HepG2 (cell line): ENCODE results near the gene PLEKHN1. TPM values are rescaled to one million over a fixed set of nuclear protein-coding genes. Genes with fewer than 3 reads are reported as not detected.

Source experiments
- BCL6 ChIP-seq: IDR thresholded peaks from 2 replicates; pipeline ENCODE4 v1.6.1; 2016; ENCODE audit warnings: missing genetic modification reagents, missing compliant biosample characterization
- EEA1 ChIP-seq: sonication (generic); formaldehyde crosslinking; IDR thresholded peaks from 2 replicates; pipeline ENCODE4 v1.5.1; 2020; ENCODE audit warnings: mild to moderate bottlenecking, missing genetic modification reagents, borderline replicate concordance
- ELF3 ChIP-seq: IDR thresholded peaks from 2 replicates; pipeline ENCODE4 v1.6.1; 2016; ENCODE audit warnings: missing genetic modification reagents, missing compliant biosample characterization
- FOXJ3 ChIP-seq: sonication (generic); formaldehyde crosslinking; IDR thresholded peaks from 2 replicates; pipeline ENCODE4 v1.4.0; 2020; ENCODE audit warnings: missing genetic modification reagents, mild to moderate bottlenecking, borderline replicate concordance
- FOXO1 ChIP-seq: sonication (generic); formaldehyde crosslinking; IDR thresholded peaks from 2 replicates; pipeline ENCODE4 v1.4.0; 2020; ENCODE audit warnings: missing genetic modification reagents
- JUND ChIP-seq: sonication (generic); formaldehyde crosslinking; IDR thresholded peaks from 2 replicates; pipeline ENCODE4 v1.8.0; 2022; ENCODE audit warnings: mild to moderate bottlenecking, missing genetic modification reagents
- MIER2 ChIP-seq: IDR thresholded peaks from 2 replicates; pipeline ENCODE4 v1.6.1; 2016; ENCODE audit warnings: missing biosample characterization, missing genetic modification reagents
- MIXL1 ChIP-seq: IDR thresholded peaks from 2 replicates; pipeline ENCODE4 v1.6.1; 2016
- NCOA2 ChIP-seq: sonication (generic); formaldehyde crosslinking; IDR thresholded peaks from 2 replicates; pipeline ENCODE4 v1.8.0; 2022; ENCODE audit warnings: inconsistent platforms
- NFRKB ChIP-seq: fragments of 450-650 bp; IDR thresholded peaks from 2 replicates; pipeline ENCODE4 v1.6.1; 2017
- REXO4 ChIP-seq: sonication (generic); formaldehyde crosslinking; IDR thresholded peaks from 2 replicates; pipeline ENCODE4 v1.8.0; 2022; ENCODE audit warnings: missing genetic modification reagents, mild to moderate bottlenecking, borderline replicate concordance
- SIX4 ChIP-seq: sonication (generic); formaldehyde crosslinking; IDR thresholded peaks from 2 replicates; pipeline ENCODE4 v1.4.0; 2020; ENCODE audit warnings: missing genetic modification reagents
- SOX6 ChIP-seq, 2 experiments: fragments of 450-650 bp in 1 of 2; sonication (generic) in 1 of 2; formaldehyde crosslinking in 1 of 2; IDR thresholded peaks; 2 replicates each; pipeline versions ENCODE4 v1.4.0 to v1.6.1; 2017 to 2020; ENCODE audit warnings: antibody characterized with exemption in 1 of 2, mild to moderate bottlenecking in 1 of 2, missing genetic modification reagents in 1 of 2
- SPEN ChIP-seq: sonication (generic); formaldehyde crosslinking; IDR thresholded peaks from 2 replicates; pipeline ENCODE4 v1.5.1; 2020; ENCODE audit warnings: low read depth, mild to moderate bottlenecking, missing genetic modification reagents
- STAG1 ChIP-seq: sonication (generic); formaldehyde crosslinking; IDR thresholded peaks from 2 replicates; pipeline ENCODE4 v1.4.0; 2020; ENCODE audit warnings: missing genetic modification reagents
- ZEB1 ChIP-seq: IDR thresholded peaks from 2 replicates; pipeline ENCODE4 v1.6.1; 2012; ENCODE audit warnings: mild to moderate bottlenecking, low read depth, inconsistent platforms; ENCODE audit not compliant: insufficient replicate concordance
- ZFAT ChIP-seq: sonication (generic); formaldehyde crosslinking; conservative IDR thresholded peaks from 2 replicates; pipeline ENCODE4 v1.8.1; 2023; ENCODE audit warnings: missing genetic modification reagents, inconsistent platforms
- ZNF530 ChIP-seq: sonication (generic); formaldehyde crosslinking; IDR thresholded peaks from 2 replicates; pipeline ENCODE4 v1.5.0; 2020; ENCODE audit warnings: low read depth, mild to moderate bottlenecking, missing genetic modification reagents
- ZNF780A ChIP-seq: sonication (generic); formaldehyde crosslinking; IDR thresholded peaks from 2 replicates; pipeline ENCODE4 v1.8.0; 2022; ENCODE audit warnings: mild to moderate bottlenecking, missing genetic modification reagents, moderate library complexity
- ZZZ3 ChIP-seq: sonication (generic); formaldehyde crosslinking; IDR thresholded peaks from 2 replicates; pipeline ENCODE4 v1.4.0; 2020; ENCODE audit warnings: missing genetic modification reagents, mild to moderate bottlenecking, borderline replicate concordance
- polyA plus RNA-seq, 8 experiments: library from polyadenylated mRNA; depleted of rRNA in 3 of 8; stranded (reverse) in 7 of 8; unstranded in 1 of 8; fragments of >200 nt; fragmentation: Illumina TruSeq in 4 of 8; extraction: Trizol in 4 of 8; gene quantifications; 2 replicates each; pipeline versions ENCODE4 v1.2.1 to v1.2.3, GENCODE V29; 2011 to 2016; ENCODE audit warnings: low read depth in 4 of 8, missing spikeins in 1 of 8, mixed read lengths in 1 of 8; ENCODE audit not compliant: insufficient read depth in 1 of 8
- total RNA-seq, 5 experiments: library from RNA; depleted of rRNA; stranded (reverse); fragments of >200 nt; fragmentation: Illumina TruSeq; extraction: Trizol; gene quantifications; 2 replicates each; pipeline ENCODE4 v1.2.3, GENCODE V29; 2016; ENCODE audit warnings: low read depth in 1 of 5
- TF ChIP-seq, protein P1 (sequence below): sonication (generic); formaldehyde crosslinking; IDR thresholded peaks from 2 replicates; pipeline ENCODE4 v1.4.0; 2020; ENCODE audit warnings: missing genetic modification reagents
- TF ChIP-seq, protein P2 (sequence below): sonication (generic); formaldehyde crosslinking; IDR thresholded peaks from 2 replicates; pipeline ENCODE4 v1.5.0; 2020; ENCODE audit warnings: missing genetic modification reagents, mild to moderate bottlenecking, borderline replicate concordance
- TF ChIP-seq, protein P3 (sequence below): sonication (generic); formaldehyde crosslinking; conservative IDR thresholded peaks from 2 replicates; pipeline ENCODE4 v1.4.0; 2020; ENCODE audit warnings: missing genetic modification reagents

PLEKHN1 gene
- total and polyA plus RNA-seq, 2 of the 13 experiments (the other 11 are each of a cell fraction or from before 2014, with no cell fraction given), result 0.42 to 0.58 TPM

DNA sequence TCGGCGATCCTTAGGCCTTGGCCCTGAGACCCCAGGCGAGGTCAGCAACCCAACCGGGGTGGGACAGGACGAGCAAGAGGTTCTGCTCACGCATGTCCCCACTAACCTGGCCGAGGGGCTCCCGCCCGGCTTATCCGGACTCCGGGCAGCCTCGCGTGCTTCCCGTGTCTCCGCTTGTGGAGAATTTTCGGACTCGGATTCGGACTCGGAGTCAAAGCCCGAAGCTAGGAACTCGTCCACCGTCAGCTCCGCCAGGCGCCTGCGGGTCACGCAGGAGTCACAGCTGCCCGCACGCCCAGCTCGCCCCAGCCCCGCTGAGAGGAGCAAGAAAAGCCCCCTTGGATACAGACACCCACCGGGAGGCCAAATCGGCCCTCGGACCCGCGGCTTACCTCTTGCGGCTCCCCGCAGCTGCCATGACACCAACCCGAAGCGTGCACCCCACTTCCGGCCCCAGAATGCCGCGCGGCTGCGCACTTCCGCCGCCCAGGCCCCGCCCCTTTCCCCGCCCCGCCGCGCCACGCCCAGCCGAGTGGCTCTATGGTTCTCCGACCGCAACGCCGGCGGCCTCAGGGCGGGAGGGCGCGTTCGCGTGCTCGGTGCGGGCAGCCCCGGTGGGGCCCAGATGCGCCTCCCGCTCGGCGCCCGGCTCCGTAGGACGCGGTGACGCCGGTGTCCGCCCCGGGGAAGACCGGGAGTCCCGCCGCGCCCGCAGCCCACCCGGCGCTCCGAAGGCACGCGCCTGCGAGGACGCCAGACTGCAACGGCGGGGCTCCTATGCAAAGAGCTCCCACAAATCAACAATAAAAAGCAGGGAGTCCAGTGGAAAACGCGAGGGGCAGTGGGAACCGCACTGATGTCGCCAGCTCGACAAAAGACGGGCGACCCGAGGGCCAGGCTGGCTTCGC is 7.2 kb upstream of the PLEKHN1 start, which contains the start of gene NOC2L (continued):
- TF ChIP-seq BCL6 (peak; percentile 7; the same call in 1 of the 2 replicates), REXO4 (CRISPR knock-in tag) (no peak), SPEN (no peak), ZZZ3 (CRISPR knock-in tag) (no peak), NFRKB (no peak), MIXL1 (CRISPR knock-in tag) (no peak), MIER2 (CRISPR knock-in tag) (no peak), EEA1 (CRISPR knock-in tag) (no peak; the same call in 1 of the 2 replicates), ZEB1 (no peak), JUND (0 out of 2 replicates have a peak, but pooled peaks have one; percentile 21), FOXO1 (CRISPR knock-in tag) (no peak), SIX4 (CRISPR knock-in tag) (no peak), ZFAT (CRISPR knock-in tag) (no peak), SOX6 (IDR thresholded peaks at IDR 0.05) (no peak), SOX6 (CRISPR knock-in tag; IDR thresholded peaks at IDR 0.05) (peak; percentile 38; the same call in 1 of the 2 replicates), ELF3 (CRISPR knock-in tag) (no peak), ZNF780A (CRISPR knock-in tag) (no peak), FOXJ3 (CRISPR knock-in tag) (no peak), ZNF530 (CRISPR knock-in tag) (no peak), STAG1 (CRISPR knock-in tag) (no peak; the same call in 1 of the 2 replicates), NCOA2 (CRISPR knock-in tag) (no peak)
- TF ChIP-seq, protein P1, sequence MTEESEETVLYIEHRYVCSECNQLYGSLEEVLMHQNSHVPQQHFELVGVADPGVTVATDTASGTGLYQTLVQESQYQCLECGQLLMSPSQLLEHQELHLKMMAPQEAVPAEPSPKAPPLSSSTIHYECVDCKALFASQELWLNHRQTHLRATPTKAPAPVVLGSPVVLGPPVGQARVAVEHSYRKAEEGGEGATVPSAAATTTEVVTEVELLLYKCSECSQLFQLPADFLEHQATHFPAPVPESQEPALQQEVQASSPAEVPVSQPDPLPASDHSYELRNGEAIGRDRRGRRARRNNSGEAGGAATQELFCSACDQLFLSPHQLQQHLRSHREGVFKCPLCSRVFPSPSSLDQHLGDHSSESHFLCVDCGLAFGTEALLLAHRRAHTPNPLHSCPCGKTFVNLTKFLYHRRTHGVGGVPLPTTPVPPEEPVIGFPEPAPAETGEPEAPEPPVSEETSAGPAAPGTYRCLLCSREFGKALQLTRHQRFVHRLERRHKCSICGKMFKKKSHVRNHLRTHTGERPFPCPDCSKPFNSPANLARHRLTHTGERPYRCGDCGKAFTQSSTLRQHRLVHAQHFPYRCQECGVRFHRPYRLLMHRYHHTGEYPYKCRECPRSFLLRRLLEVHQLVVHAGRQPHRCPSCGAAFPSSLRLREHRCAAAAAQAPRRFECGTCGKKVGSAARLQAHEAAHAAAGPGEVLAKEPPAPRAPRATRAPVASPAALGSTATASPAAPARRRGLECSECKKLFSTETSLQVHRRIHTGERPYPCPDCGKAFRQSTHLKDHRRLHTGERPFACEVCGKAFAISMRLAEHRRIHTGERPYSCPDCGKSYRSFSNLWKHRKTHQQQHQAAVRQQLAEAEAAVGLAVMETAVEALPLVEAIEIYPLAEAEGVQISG (CRISPR knock-in tag), result peak; percentile 89
- TF ChIP-seq, protein P2, sequence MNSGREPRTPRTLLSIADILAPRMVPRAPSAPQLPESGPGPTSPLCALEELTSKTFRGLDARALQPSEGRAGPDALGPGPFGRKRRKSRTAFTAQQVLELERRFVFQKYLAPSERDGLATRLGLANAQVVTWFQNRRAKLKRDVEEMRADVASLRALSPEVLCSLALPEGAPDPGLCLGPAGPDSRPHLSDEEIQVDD (CRISPR knock-in tag), result no peak
- TF ChIP-seq, protein P3, sequence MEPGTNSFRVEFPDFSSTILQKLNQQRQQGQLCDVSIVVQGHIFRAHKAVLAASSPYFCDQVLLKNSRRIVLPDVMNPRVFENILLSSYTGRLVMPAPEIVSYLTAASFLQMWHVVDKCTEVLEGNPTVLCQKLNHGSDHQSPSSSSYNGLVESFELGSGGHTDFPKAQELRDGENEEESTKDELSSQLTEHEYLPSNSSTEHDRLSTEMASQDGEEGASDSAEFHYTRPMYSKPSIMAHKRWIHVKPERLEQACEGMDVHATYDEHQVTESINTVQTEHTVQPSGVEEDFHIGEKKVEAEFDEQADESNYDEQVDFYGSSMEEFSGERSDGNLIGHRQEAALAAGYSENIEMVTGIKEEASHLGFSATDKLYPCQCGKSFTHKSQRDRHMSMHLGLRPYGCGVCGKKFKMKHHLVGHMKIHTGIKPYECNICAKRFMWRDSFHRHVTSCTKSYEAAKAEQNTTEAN (CRISPR knock-in tag), result 0 out of 2 replicates have a peak, but pooled peaks have one; percentile 38
